NCI-H1417 (cell line): Measurements from ENCODE around the gene LSM6.
A peak's percentile ranks its signal among the peaks of the same experiment; 100 is the strongest.

Experiments used
- DNase-seq, 3 experiments: peaks; one replicate each; lab custom pipeline; 2025; lab: John Stamatoyannopoulos, UW

The LSM6 gene

DNA sequence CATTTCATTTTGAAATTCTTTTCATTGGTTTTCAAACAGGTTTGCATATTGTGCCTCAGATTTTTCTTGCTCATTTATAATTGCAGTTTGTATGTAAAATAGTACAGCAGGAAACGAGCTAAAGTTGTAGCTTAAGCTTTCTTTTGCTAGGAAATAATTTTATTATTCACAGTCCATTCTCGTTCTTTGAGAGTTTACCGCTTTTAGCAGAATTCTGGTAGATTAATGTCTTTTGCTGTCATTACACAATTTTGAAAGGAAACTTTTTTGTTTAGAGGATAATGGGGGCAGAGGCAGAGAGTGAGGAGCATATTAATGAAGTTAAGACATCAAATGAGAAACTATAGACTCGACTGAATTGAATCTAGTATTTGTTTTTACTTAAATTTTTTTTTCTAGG, 10.5 kb downstream of the LSM6 start:
- no peak for DNase-seq

GRCh38 chr4:146186596-146186995, 11.1 kb downstream of the LSM6 start:
- no peak for DNase-seq

GRCh38 chr4:146190456-146190855, 14.9 kb downstream of the LSM6 start:
- DNase-seq, result peak in 2 of 3 experiments; percentile 35 to 79

DNA sequence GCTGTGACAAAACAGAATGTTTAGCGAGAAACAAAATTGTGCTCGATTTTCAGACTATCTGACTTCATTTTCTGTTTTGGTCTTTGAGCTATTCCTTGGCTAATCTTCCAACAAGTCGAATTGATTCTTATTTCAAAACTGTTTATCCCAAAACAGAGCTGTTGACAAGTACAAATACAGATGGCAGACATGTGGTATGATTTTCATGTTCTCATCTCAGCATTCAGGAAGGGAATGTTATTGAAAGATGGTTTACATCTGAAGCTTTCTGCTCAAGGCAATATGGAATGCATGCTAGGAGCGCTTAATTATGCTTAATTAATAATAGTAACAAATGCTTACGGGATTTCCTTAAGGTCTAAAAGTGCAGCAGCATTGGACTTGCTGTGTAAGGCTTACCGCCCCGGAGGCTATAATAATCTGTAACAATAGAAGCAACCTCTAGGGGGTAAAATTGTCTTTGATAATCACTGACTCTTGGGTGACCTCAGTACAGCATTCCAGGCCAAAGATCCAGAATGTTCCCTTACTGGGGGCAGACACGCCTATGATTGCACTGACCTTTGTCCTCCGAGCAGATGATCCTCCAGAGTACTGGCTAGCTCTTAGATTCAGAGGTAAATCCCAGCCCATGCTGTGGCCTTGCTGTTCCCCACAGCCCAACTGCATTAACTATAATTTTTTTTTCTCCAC, 16.4 kb downstream of the LSM6 start:
- peak in 1 of 3 experiments; percentile 41 for DNase-seq

DNA sequence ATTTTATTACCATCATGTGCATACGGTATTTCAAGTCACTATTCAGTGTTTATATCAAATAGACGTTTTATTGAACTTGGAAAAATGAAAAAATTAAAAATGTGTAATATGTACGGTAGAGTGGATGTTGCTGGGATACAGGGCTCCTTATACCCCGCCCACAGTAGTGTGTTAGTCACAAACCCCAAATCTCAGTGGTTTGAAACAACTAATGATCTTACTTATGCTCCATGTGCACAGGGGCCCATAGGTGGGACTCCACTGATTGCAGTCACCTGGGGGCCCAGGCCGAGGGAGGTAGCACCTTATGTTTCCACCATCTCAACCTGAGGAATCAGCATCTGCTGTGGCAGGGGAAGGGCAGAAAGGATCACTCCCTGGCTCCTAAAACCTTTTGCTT, 18.1 kb downstream of the LSM6 start:
- DNase-seq, result no peak

DNA sequence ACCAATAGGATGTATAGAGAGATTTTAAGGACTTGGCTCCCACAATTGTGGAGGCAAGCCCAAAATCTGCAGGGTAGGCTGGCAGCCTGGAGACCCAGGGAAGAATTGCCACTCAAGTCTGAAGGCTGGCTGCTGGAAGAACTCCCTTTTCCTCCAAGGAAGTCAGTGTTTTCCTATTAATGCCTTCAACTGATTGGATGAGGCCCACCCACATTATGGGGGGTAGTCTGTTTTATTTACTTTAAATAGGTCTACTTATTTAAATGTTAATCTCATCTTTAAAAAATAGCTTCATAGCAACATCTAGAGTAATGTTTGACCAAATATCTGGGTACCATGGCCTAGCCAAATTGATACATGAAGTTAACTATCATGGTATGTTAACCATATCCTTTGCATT, 18.7 kb downstream of the LSM6 start:
- DNase-seq, result no peak

- peak in 2 of 3 experiments; percentile 24 to 70 for DNase-seq
Observed at GRCh38 chr4:146202665-146203064, 27.1 kb downstream of the LSM6 start.

DNA sequence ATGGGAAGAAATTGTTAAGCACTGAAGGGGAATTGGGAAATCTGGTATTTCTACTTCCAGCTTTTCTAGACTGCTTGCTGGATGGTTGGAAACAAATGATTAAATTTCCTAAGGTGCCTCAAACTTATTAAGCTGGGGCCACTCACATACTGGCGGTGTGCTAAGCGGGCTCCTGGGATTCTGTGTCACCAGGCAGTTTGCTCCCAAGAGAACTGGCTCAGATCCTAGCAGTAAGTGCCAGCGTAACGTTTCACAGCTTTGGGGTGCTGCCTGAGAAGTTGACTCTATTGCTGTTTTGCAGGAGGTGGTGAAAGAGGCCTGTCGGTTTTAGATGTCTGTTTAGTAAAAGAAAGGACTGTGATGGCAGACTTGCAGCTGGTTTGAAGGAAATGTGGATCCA, 31.9 kb downstream of the LSM6 start:
- DNase-seq, result no peak

DNA sequence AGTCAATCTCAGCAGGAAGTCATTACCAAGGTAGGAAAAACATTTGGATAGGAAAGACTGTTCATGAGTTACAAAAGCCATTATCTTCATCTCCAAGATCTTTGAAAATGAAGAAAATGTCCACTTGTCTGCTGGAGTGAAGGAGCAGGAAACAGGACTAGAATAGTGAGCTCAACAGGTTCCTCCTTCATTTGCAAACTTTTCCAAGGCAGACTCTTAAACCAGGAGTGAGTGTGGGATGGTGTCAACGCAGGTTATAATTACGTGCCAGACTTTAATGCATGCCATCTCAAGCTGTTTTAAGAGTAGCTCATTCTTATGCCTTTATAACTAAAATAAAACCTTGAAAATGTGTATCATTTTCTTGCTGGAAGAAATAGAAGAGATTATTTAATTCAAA, 35.4 kb downstream of the LSM6 start:
- no peak for DNase-seq

GRCh38 chr4:146211440-146211839, 35.9 kb downstream of the LSM6 start:
- no peak for DNase-seq

GRCh38 chr4:146212781-146213180, 37.3 kb downstream of the LSM6 start:
- DNase-seq, result no peak

DNA sequence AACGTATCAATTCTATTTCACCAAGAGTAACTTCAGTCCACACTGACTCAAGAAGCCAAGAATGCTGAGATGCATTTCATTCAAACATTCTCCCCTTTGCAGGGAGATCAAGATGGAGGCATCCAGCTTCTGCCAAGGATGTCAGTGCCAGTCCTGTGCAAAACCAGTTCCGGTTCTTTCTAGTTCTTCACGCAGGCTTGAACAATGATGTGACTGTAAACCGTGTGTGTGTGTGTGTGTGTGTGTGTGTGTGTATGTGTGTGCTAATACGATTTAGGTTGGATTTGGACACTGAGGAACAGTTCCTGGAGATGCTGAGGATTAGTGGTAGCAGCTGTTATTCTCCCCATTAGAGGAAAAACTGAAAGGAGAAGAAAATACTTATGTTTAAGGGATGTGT, 38.7 kb downstream of the LSM6 start, which contains the start of gene REELD1:
REELD1 (plus strand) TSS at position 301 of the 400 bp plus-strand sequence. CDS start 2,415 bp downstream, outside the sequence.
- no peak for DNase-seq

- no peak for DNase-seq
Observed at GRCh38 chr4:146222313-146222712, 46.8 kb downstream of the LSM6 start.

DNA sequence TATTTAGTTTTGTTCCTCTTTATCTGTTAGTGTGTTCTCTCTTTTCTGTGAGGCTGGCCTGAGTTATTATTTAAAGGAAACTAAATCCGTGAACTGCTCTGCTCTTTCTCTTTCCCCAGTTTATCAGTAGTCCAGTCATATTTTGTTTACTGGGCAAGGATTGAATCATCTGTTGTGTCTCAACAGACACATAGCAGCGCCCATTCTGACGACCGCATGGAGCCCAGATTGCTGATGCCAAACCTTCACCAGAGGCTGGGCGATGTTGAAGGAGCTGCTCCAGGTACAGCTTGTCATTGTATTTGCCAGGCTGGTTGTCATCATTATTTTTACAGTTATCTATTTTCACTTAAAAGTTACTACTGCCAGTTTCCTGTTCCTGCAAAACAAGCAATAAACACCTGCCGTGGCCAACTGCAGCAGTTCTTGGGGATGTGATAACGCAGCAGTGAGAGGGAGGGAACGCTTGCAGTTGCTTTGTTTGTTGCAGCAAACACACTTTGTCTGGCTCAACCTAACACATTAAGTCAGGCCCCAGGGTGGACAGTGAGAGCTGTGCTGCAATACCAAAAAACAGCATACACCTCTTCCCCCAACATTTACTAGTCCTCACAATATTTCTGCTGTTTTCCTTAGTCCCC, 48.9 kb downstream of the LSM6 start:
- peak in 1 of 3 experiments; percentile 33 for DNase-seq

GRCh38 chr4:146229406-146229805, 53.9 kb downstream of the LSM6 start:
- no peak for DNase-seq

DNA sequence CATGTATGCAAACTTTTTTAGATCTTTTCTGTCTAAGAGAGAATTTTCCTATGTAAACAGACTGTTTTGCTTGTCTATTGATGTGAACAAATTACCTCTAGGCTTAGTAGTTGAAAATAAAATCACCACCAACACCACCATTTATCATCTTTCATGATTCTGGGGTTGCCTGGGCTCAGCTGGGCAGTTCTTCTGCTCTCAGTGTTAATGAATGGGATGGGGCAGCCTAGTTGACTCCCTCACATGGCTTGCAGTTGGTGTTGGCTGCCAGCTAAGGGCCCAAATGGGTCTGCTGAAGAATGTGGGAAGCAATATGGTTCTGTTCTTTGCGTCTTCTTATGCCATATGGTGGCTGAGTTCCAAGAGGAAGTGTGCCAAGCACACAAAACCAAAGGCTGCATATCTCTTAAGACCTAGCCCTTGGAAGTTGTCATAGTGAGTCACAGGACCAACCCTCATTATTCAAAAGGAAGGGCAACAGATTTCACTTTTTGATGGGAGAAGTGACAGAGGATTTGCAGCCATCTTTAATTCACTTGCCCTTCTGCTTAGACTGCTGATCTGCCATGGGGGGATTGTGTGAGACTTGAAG, 56.7 kb downstream of the LSM6 start:
- DNase-seq, result no peak

GRCh38 chr4:146235654-146236177, 60.2 kb downstream of the LSM6 start:
- no peak for DNase-seq

DNA sequence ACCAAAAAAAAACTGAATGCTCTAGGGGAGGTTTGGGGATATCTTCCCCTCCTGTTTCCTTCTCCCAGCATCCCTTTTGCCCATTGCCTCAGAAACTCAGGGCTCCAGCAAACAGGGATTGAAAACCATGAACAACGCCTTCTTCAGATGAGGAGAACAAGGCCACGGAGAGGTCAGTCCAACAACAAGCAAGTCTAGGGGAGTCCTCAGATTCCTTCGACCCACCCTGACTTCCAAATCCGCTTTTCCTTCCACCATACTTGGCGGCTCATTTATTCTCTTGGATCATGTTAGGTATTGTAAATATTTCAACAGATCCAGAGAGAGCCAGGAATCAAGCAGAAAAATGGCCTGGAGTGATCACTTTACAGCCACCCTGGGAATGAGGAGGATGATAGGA, 60.7 kb downstream of the LSM6 start:
- no peak for DNase-seq

- no peak for DNase-seq
Observed at GRCh38 chr4:146237092-146237491, 61.6 kb downstream of the LSM6 start.

- no peak for DNase-seq
Observed at GRCh38 chr4:146238107-146238506, 62.6 kb downstream of the LSM6 start.
